Osteoblast (primary cell): ENCODE measurements around the gene ZMYM5. TPM values are rescaled to one million over a fixed set of nuclear protein-coding genes. Genes with fewer than 3 reads are reported as not detected.

Source experiments
- DNase-seq: peaks from one replicate; pipeline ENCODE4 v3.0.0; 2011; ENCODE audit warnings: low spot score, mixed read lengths; ENCODE audit not compliant: insufficient read length; ENCODE audit errors: missing footprints
- H2AFZ ChIP-seq: 2 replicates; pipeline ENCODE4 v1.6.0; 2011; ENCODE audit warnings: mild to moderate bottlenecking, low read length
- H3K27ac ChIP-seq: 2 replicates; pipeline ENCODE4 v1.5.1; 2011; ENCODE audit warnings: mild to moderate bottlenecking, low read depth, low read length, moderate library complexity
- H3K27me3 ChIP-seq: 2 replicates; pipeline ENCODE4 v1.6.0; 2012; ENCODE audit warnings: mild to moderate bottlenecking, control low read depth, inconsistent platforms, low read length, moderate library complexity; ENCODE audit not compliant: insufficient read depth
- H3K36me3 ChIP-seq: 2 replicates; pipeline ENCODE4 v1.5.1; 2011; ENCODE audit warnings: mild to moderate bottlenecking, low read length, control low read depth, moderate library complexity; ENCODE audit not compliant: insufficient read depth
- H3K4me1 ChIP-seq: 2 replicates; pipeline ENCODE4 v1.5.1; 2011; ENCODE audit warnings: mild to moderate bottlenecking, low read length, control low read depth, moderate library complexity; ENCODE audit not compliant: insufficient read depth
- H3K4me2 ChIP-seq: 2 replicates; pipeline ENCODE4 v1.6.0; 2011; ENCODE audit warnings: mild to moderate bottlenecking, low read length; ENCODE audit not compliant: insufficient read depth
- H3K4me3 ChIP-seq: fragments of 200-600 bp; sonication (generic); 3 replicates; pipeline ENCODE4 v1.5.1; 2012; ENCODE audit warnings: mild to moderate bottlenecking, low read length, inconsistent platforms; ENCODE audit not compliant: insufficient read depth
- H3K79me2 ChIP-seq: 2 replicates; pipeline ENCODE4 v1.6.0; 2012; ENCODE audit warnings: mild to moderate bottlenecking, low read length, control low read depth, inconsistent platforms; ENCODE audit not compliant: insufficient read depth
- H3K9me3 ChIP-seq: 2 replicates; pipeline ENCODE4 v1.5.1; 2011; ENCODE audit warnings: low read depth, low read length, control low read depth
- H4K20me1 ChIP-seq: 2 replicates; pipeline ENCODE4 v1.6.0; 2012; ENCODE audit warnings: mild to moderate bottlenecking, low read length, control low read depth; ENCODE audit not compliant: insufficient read depth
- total RNA-seq: library from RNA; depleted of rRNA; stranded (reverse); fragments of >200 nt; gene quantifications from 2 replicates; pipeline ENCODE4 v1.2.3, GENCODE V29; 2012
- TF ChIP-seq, protein P1 (sequence below): IDR thresholded peaks from 2 replicates; pipeline ENCODE4 v1.5.1; 2011; ENCODE audit warnings: mild to moderate bottlenecking, low read depth, low read length, moderate library complexity; ENCODE audit errors: extremely low read depth

Gene ZMYM5
- total RNA-seq, 1 donor = 22.8 TPM

DNA sequence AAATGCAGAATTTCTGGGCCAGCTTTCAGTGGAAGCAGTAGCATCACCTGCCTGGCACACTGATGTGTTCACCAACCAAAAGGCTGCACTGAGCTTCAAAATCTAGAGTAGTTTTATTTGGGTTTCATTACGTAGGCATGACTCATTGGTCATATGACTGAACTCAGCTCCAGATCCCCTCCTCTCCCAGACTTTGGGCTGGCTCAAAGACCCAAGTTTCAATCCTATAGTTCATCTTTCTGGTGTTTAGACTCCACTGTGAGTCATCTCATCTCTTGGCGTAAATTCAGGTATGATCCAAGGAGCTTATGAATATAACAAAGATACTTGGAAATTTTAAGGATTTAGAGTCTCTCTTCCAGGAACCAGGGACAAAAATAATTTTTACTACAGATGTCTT lies 17.7 kb downstream of the ZMYM5 start:
- no peak overlapping the region for H2AFZ ChIP-seq
- H3K36me3 ChIP-seq = peaks cover 34% of the 10 kb centered on the region
- H3K4me3 ChIP-seq = no peak overlapping the region
- peaks cover 14% of the 10 kb centered on the region for H3K4me1 ChIP-seq
- peak overlapping the region; percentile 3 for H3K4me2 ChIP-seq
- peaks cover 36% of the 10 kb centered on the region for H4K20me1 ChIP-seq
- peak; percentile 97 for DNase-seq
- TF ChIP-seq, protein P1, sequence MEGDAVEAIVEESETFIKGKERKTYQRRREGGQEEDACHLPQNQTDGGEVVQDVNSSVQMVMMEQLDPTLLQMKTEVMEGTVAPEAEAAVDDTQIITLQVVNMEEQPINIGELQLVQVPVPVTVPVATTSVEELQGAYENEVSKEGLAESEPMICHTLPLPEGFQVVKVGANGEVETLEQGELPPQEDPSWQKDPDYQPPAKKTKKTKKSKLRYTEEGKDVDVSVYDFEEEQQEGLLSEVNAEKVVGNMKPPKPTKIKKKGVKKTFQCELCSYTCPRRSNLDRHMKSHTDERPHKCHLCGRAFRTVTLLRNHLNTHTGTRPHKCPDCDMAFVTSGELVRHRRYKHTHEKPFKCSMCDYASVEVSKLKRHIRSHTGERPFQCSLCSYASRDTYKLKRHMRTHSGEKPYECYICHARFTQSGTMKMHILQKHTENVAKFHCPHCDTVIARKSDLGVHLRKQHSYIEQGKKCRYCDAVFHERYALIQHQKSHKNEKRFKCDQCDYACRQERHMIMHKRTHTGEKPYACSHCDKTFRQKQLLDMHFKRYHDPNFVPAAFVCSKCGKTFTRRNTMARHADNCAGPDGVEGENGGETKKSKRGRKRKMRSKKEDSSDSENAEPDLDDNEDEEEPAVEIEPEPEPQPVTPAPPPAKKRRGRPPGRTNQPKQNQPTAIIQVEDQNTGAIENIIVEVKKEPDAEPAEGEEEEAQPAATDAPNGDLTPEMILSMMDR = no peak
- H3K9me3 ChIP-seq = no peaks in the 10 kb centered on the region
- H3K79me2 ChIP-seq = peaks cover 58% of the 10 kb centered on the region
- no peaks in the 10 kb centered on the region for H3K27me3 ChIP-seq
- H3K27ac ChIP-seq = peak overlapping the region; percentile 45

- Histone ChIP-seq H3K4me1 (peaks cover 15% of the 10 kb centered on the region), H3K9me3 (no peaks in the 10 kb centered on the region), H3K27me3 (no peaks in the 10 kb centered on the region), H3K4me3 (no peak overlapping the region), H3K79me2 (peaks cover 20% of the 10 kb centered on the region), H3K27ac (no peak overlapping the region), H3K36me3 (peaks cover 32% of the 10 kb centered on the region), H2AFZ (no peak overlapping the region), H4K20me1 (peaks cover 58% of the 10 kb centered on the region), H3K4me2 (peak overlapping the region; percentile 64)
- DNase-seq = peak; percentile 77
- TF ChIP-seq, protein P1 = no peak
These were observed 24.6 kb downstream of the ZMYM5 start for GRCh38 chr13:19838865-19839275.

DNA sequence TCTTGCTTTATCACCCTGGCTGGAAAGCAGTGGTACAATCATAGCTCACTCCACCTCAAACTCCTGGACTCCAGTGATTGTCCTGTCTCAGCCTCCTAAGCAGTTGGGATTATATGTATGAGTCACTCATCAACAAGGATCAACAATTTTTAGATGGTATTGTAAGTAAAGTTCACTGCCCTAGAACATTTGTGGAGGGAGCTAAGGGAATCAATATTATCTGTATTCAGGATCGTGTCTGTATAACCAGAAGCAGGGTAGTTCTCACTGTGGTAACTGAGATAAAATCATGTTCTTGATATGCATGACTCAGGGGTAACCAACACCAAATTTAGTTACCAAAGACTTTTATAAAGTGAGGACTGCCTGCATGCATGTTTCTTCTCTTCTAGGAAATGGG lies 27.0 kb downstream of the ZMYM5 start:
- H3K9me3 ChIP-seq = no peaks in the 10 kb centered on the region
- TF ChIP-seq, protein P1 = no peak
- H3K27me3 ChIP-seq = no peaks in the 10 kb centered on the region
- DNase-seq = no peak
- peaks cover 44% of the 10 kb centered on the region for H3K36me3 ChIP-seq
- H3K4me3 ChIP-seq = no peak overlapping the region
- no peak overlapping the region for H3K27ac ChIP-seq
- peaks cover 54% of the 10 kb centered on the region for H4K20me1 ChIP-seq
- no peak overlapping the region for H3K4me2 ChIP-seq
- H2AFZ ChIP-seq = no peak overlapping the region
- H3K4me1 ChIP-seq = peaks cover 15% of the 10 kb centered on the region
- H3K79me2 ChIP-seq = peaks cover 5% of the 10 kb centered on the region

- Histone ChIP-seq H3K79me2 (no peaks in the 10 kb centered on the region), H3K4me2 (no peak overlapping the region), H3K4me1 (peaks cover 15% of the 10 kb centered on the region), H3K4me3 (no peak overlapping the region), H3K9me3 (no peaks in the 10 kb centered on the region), H3K27me3 (no peaks in the 10 kb centered on the region), H4K20me1 (peaks cover 42% of the 10 kb centered on the region), H2AFZ (no peak overlapping the region), H3K27ac (no peak overlapping the region), H3K36me3 (peaks cover 46% of the 10 kb centered on the region)
- no peak for DNase-seq
- TF ChIP-seq, protein P1 = no peak
These were observed 28.7 kb downstream of the ZMYM5 start for GRCh38 chr13:19834704-19835103.
